ENCODE data around the gene DLK2.
A peak's percentile ranks its signal among the peaks of the same experiment; 100 is the strongest.
"Not testable (repeated sequence)": the region's sequence is repeated elsewhere in the genome, so short reads cannot be mapped to it uniquely, and the experiment has no call there.

DLK2 gene

DNA sequence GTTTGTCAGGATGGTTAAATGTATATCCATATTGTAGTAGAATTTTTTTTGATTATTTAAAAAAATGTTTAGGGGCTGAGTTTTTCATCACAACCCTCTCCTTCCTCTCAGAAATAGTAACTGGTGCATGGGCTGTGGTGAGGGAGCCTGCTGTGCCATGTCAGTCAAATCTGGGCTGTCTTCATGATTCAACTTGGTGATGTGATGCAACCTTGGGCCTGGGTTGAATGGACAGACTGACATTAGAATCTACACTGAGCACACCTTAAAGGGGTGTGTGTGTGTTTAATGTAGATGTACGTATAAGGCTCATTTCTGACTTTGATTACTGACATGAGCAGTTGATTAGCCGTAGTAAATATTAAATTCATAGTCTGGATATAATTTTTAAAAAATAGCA, 25.7 kb upstream of the DLK2 start:
- DNase-seq, result no peak

DNA sequence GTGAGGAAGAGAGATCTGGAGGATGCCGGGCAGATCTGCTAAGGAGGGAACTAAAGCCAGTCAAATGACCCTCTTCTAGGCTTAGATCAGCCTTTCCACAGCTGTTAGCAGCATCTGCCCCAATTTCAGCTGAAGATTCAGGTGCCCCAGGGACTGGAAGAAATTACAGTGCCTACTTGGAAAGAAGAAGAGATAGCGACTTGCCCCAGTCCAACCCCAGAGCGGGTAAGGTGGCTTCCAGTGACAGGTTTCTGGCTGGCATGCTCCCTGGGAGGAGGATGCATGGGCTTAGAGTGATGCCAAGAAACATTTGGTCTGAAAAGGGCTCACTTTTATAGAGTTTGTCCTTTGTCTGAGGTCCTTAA, 22.6 kb upstream of the DLK2 start:
- no peak for DNase-seq

DNA sequence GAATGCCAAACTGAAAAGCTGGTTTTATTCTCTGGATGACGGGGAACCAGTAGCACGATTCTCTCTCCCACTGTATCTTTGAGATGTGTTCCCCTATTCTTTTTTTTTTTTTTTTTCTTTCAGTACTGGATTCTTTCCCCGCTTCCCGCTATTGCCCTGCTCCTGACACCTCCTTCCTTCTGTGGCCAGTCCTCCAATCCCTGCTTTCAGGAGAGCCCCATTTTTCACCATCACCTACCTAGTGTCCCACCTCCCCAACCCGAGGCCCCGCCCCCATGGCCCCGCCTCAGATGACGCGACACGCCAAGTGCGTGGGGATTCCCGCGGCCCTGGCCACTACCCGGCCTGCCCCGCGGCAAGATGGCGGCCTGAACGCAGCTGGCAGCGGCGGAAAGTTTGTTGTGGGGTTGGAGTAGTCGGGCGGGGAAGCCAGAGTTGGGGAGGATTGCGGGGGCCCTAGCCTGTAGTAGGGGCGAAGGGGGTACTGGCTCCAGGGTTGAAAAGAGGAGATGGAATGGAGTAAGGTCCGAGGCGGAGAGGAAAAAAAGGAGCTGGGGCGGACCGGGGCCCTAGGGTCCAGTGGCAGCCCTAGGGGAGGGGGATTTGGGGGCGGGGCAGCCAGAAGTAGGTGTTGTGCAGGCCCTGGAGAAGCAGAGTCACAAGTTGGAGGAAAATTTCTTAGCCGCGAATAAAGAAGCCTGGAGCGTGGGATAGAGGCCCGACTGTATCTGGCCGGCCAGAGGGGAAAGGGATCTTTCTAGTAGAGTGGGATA, 22.1 kb upstream of the DLK2 start, which contains the start of gene TJAP1:
TJAP1 (plus strand) TSS at position 336 of the 773 bp plus-strand sequence. CDS start 21,432 bp downstream, outside the sequence.
- DNase-seq, result peak; percentile 93

DNA sequence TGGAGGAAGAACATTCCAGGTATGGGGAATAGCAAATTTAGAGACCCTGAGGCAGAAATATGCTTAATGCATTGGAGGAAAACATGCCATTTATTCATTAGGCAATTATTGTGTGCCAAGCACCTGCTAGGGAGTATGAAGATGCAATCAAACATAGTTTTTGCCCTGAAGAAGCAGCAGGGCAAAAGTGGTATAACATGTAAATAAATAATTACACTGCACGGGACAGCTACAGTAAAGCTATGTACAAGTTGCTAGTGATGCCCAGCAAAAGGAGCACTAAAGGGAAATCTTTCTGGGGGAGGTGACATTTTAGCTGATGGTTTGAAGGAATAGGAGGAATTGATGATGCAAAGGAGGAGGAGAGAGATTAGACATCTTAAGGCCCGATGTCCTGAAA, 21.4 kb upstream of the DLK2 start:
- DNase-seq, result no peak

DNA sequence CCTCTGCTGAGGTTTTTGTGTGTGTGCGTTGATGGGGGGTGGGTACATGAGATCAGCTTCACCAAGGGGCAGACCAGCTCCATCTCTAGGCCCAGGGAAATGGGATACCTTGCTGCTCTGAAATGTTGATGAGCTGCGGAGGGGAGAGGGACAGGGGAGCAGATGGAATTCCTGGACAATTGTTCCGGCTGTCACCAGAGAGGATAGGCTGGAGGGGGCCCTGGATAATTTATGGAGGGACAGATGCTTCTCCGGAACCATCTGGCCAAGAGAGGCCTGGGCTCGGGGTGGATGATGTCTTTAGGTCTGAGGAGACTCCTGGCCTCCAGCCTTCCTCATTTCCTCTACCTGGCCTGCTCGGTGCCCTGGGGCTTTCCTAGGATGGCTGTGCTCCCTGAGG, 20.2 kb upstream of the DLK2 start:
- DNase-seq, result no peak

DNA sequence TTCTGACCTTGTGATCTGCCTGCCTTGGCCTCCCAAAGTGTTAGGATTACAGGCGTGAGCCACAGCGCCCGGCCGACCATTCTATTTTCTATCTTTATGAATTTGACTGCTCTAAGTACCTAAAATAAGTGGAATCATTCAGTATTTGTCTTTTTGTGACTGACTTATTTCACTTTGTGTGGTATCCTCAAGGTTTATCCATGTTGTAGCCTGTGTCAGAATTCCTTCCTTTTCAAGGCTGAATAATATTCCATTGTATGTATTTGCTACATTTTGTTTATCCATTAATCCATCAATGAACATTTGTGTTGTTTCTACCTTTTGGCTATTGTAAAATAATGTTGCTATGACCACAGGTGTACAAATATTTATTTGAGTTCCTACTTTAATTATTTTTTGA, 17.2 kb upstream of the DLK2 start:
- no peak for DNase-seq

DNA sequence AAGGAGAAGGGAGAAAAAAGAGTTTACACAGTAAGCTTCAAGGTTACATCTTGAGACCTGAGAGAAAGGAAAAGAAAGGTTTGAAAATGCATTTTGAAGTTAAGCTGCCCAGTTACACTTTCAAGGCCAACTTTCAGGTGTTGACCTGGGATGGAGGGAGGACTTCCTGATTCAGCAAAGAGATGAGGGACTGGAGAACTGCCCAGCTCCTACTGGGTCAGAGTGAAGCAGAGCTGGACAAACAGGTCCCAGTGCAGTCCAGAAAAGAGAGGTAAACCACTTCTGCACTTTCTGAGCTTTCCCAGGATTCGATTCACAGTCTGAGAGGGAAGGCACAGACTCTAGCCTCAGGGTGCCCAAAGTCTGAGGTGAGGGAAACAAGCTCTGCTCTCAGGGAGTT, 16.1 kb upstream of the DLK2 start:
- no peak for DNase-seq

DNA sequence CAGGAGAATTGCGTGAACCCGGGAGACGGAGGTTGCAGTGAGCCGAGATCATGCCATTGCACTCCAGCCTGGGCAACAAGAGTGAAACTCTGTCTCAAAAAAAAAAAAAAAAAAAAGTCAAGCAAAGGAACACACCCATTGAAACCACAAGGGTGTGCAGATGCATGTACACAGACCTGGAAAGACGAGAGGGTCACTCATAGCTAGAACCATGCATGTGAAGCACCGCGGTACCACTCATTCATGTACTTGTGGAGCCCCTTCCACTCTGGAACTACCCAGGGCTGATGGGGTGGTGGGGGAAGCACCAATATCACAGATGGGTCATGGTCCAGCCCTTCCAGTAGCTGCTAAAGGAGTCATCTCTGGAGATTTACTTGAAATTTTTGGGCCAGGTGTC, 14.6 kb upstream of the DLK2 start:
- DNase-seq, result no peak

DNA sequence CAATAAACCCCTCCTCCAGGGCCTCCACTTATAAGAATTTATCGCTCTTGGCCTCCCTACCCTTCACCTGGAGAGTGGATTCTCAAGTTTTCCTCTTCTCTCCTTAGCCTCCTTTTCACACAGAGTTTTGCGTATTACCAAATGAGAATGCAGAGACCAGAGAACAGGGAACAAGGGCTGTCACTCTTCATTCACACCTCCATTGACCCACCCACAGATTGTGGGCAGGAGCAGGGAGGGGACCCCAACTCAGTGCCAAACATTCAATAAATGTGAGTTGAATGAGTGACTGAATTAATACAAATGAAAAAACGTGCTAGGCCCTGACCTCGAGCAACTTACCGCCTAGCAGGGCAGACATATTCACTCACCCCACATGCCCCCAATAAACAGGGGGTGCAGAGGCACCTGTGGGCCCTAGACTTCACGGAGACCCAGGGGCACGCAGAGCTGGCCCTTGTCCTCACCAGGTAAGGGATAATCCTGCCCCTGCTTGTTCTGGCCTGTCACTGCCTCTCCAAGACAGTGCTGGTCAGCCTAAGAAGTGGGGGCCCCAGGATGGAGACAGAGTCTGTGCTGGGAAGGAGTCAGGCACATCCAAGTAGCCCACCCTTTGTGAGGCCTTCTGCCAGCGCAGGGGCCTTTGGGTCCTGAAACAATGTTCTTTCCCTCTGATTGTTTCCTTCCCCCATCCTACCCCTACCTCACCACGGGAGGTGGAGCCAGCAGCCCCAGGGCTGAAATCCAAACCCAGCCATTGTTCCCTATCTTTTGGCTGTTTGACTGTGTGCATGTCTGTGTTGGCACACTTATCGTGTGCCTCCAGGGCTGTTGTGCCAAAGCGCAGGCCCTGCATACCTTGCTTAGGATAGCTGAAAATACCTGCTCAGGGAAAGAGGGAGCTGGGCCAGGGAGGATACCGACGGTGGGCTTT, 13.7 kb upstream of the DLK2 start:
- no peak for DNase-seq

DNA sequence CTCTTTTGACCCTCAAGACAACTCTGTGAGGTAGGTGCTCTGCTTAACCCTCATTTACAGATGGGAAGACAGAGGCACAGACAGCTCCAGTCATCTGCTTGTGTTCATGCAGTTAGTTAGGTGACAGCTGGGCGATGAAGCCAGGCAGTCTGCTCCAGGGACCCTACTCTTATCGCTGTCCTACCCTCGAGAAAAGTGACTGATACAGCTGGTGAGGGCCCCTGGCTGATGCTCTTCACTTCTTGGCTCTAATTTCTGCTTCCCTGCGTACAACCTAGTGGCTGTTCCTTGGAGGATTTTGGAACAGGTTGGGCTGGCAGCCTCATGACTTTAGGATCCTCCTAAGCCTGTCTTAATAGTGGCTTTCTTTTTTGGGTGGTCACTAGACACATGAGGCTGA, 12.9 kb upstream of the DLK2 start:
- DNase-seq, result no peak

DNA sequence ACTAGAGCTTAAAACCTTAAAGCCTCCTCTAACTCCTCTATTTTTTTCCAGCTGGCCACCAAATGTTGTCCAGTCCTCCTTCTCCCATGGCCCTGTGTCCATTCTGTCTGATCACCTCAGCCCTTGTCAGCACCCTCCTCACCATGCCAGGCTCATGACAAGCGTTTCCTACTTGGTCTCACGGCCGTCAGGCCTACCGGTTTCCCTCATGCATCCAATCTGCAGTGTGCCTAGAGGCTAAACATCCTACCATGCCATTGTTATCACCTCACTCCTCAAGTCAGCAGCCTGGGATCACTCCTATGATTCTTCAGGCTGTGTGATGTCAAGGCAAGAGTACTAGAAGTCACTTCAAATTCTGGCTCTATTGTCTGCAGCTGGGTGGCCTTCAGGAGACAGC, 12.4 kb upstream of the DLK2 start:
- no peak for DNase-seq

DNA sequence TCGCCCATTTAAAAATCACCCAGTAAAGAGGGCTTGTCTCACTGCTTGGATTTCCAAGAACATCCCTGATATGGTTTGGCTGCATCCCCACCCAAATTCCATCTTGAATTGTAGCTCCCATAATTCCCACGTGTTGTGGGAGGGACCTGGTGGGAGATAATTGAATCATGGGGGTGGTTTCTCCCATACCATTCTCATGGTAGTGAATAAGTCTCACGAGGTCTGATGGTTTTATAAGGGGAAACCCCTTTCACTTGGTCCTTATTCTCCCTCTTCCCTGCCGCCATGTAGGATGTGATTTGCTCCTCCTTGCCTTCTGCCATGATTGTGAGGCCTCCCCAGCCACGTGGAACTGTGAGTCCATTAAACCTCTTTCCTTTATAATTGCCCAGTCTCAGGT, 11.9 kb upstream of the DLK2 start:
- not testable (repeated sequence) for DNase-seq

DNA sequence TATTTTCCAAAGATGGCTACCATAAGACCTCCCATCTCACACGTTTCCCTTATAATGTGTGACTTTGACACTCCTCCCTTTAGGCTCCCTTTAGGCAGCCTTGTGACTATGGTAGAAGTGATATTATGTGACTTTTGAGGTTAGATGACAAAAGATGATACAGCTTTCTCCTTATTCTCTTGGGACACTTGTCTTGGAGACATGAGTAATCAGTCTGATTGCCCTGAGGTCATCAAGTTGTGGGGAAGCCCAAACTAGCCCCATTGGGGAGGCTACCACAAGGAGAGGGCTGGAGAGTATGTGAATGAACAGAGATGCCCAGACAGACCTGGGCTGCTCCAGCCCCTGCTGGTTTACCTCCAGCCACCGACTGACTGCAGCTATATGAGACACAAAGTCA, 10.6 kb upstream of the DLK2 start:
- no peak for DNase-seq

DNA sequence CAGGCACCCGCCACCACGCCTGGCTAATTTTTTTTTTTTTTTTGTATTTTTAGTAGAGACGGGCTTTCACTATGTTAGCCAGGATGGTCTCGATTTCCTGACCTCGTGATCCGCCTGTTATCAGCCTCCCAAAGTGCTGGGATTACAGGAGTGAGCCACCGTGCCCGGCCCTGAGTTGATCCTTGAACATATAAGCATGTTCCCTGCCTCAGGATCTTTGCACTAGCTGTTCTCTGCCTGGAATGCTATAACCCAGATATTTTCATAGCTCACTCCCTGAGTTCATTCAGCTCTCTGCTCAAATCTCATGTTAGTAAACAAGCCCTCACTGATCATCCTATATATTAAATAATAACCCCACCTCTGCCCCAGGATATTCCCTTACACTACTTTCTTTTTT, 9.0 kb upstream of the DLK2 start:
- no peak for DNase-seq

DNA sequence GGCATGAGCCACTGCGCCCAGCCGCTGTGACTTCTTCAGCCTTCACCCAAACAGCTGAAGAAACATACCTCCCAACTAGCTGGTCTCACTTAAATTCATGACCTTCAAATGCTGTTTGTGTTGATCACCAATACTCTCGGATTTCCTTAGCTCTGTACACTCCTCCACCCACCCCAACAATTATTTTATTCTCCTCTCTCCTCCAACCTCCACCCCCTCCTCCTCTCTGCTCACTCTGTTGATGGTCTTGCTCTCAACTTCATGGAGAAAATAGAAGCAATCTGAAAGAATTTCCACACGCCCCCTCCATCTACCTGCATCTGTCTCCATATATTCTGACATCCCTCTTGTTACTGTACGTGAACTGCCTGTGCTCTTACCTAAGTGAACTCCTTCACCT, 6.6 kb upstream of the DLK2 start:
- DNase-seq, result no peak

DNA sequence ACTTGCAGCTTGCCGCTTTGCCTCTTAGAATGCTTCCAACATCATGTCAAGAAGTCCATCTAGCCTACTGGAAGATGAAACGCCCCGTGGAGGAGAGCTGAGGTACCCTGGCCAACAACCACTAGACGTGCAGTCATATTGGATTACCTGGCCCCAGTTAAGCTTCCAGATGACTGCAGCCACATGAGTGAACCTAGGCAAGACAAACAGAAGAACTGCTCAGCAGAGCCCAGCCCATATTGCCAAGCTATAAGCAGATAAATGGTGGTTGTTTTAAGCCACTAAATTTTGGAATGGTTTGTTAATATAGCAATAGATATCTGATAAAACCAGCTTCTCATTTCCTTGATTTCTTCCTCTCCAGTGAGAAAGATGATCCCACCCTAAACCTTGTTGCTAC, 4.7 kb upstream of the DLK2 start:
- no peak for DNase-seq

DNA sequence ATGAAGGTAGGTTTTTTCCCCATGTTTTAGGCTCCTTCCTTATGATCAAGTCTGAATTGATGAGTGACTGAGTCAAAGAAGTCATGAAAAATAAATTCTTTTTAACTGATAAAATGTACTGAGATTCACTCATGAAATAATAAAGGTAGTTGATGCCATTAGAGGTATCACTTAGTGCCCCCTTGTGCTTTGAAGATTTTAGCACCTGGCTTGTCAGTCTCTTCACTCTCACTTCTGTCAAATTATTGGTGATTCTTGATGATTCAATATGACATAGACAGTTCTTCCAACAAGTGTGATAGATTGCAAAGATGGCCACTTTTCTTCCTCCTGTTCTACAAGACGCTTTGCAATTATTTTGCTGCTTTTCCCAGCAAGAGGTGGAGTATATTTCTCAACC, 4.2 kb upstream of the DLK2 start:
- DNase-seq, result no peak

DNA sequence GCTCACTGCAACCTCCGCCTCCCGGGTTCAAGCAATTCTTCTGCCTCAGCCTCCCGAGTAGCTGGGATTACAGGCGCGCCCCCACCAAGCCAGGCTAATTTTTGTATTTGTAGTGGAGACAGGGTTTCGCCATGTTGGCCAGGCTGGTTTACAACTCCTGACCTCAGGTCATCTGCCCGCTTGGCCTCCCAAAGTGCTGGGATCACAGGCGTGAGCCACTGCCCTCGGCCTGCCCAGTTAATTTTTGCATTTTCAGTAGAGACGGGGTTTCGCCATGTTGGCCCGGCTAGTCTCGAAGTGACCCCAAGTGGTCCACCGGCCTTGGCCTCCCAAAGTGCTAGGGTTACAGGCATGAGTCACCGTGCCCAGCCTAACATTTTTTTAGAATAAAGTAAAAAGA, 2.8 kb upstream of the DLK2 start:
- not testable (repeated sequence) for DNase-seq

DNA sequence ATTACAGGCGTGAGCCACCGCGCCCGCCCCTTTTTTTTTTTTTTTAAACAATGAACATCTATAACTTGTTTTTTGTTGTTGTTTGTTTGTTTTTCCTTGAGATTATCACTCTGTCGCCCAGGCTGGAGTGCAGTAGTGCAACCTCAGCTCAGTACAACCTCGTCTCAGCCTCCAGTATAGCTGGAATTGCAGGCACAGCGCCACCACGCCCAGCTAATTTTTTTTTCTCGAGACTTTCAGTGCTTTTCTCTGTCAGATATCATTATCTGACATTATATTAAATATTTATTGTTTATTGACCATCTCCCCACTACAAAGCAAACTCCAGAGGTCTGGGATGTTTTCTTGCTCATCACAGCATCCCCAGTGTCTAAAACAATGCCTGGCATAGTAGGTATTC, 2.3 kb upstream of the DLK2 start:
- DNase-seq, result no peak

DNA sequence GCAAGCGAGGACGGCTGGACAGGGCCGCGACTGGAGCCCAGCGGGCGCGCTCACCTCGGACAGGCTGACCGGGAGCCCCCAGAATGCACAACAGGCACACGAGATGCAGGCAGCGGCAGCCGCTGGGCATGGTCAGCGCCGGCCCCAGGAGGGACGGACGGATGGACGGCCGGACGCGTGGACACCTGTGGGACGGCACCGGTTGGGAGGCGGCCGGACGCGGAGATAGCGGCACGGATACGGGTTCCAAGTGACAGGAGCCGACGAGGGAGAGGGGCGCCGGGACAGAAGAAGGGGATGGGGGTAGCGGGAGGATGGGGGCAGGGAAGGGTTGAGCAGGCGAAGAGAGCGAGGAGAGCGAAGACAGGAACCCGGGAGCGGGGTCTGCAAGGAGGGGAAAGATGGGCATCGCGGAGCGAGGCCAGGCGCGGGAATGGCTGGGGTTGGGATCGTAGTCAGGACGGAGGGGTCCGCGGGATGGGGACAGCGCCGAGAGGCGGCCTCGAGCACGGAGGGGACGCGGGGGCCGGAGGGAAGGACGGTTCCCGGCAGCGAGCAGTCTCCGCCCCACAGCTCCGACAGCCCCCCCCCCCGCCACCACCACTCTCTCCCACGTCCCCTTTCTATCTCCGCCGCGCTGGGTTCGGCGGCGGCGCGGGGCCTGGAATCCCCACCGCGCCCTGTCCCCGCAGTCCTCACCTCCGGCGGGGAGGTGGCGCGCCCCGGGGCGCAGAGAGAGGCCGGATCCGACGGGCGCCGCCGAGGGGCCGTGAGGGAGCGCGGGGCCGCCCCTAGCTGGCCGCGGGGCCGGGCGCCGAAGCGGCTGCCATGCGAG, 435 bp downstream of the DLK2 start:
- peak; percentile 62 for DNase-seq

DNA sequence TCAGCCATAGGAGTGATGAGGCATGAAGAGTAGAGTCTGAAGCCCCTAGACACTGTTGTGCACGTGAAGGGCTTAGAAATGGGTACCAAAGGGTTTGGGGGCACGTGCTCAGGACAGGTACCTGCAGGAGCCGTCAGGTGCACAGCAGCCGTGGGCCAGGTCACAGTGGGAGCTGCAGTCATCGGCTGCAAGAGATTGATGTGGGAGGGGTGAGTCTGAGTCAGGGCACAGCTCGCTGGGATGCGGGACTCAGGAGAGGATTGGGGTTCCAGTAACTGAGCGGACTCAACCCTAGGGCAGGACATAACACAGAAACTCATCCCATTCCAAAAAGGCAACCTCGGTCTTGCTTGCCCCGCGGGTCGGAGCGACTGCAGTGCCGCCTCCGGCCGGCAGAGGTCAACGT, 1.1 kb downstream of the DLK2 start:
- no peak for DNase-seq

DNA sequence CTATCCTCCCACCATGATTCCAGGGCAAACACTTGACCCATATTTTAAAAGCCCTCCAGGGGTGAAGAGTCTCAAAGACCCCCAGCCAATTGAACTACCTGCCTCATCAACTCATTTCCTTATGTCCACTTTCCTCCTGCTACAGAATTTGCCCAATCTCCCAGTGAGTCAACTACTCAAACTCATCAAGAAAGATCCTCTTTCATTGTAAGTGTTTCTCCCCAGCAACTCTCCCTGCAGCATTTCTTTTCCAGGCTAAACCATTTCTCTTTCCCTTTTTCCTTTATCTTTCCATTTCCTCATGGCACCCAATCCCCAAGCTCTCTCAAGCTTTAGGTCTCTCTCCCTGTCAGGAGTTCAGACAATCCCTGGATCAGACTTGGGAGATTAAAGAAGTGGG, 1.5 kb downstream of the DLK2 start:
- DNase-seq, result no peak

DNA sequence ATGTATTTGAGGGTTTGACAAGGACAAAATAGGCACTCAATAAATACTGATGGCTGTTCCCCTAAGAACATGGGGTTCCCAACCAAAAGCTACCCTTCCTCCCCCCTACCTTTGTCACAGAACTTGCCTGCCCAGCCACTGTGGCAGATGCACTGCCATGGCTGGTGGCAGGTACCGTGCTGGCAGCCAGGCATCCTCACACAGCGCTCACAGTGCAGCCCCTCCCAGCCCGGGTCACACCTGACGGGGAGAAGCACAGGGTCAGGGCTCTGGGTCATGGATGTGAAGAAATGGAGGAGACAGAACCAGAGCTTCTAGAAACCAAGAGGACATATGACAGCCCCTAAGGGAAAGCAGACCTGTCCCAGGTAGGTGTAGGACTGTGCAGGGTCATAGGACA, 2.5 kb downstream of the DLK2 start:
- no peak for DNase-seq

All from CD4-positive, alpha-beta T cell treated with Interleukin-15 for 1 hour (primary cell).